Right lobe of liver (tissue), 6 donors: ENCODE data around the gene ARL4A. TPM values are rescaled to one million over a fixed set of nuclear protein-coding genes. Genes with fewer than 3 reads are reported as not detected.

Source experiments
- ATAC-seq, 4 donors: fragments of 200-7000 bp; cut with Tn5 transposase; one replicate each; pipeline ENCODE4 v1.9.1; 2020; ENCODE audit warnings: mild to moderate bottlenecking in 4 of 4, moderate library complexity in 4 of 4
- DNase-seq, 3 donors: peaks; one replicate each; pipeline ENCODE4 v3.0.0-alpha.2; 2020
- H3K27ac ChIP-seq, 3 donors: fragments of 200-600 bp; one replicate each; pipeline ENCODE4 v1.8.0; 2022
- H3K27me3 ChIP-seq, 2 donors: fragments of 200-600 bp; one replicate each; pipeline ENCODE4 v1.8.0; 2022
- H3K36me3 ChIP-seq, 4 donors: fragments of 200-600 bp; sonication (generic) in 1 of 4; one replicate each; pipeline versions ENCODE4 v1.5.1 to v1.8.0; 2017 to 2022; ENCODE audit warnings: control low read depth in 1 of 4
- H3K4me1 ChIP-seq, 4 donors: fragments of 200-600 bp; sonication (generic) in 1 of 4; one replicate each; pipeline versions ENCODE4 v1.5.1 to v1.8.0; 2017 to 2022; ENCODE audit warnings: control low read depth in 1 of 4
- H3K4me3 ChIP-seq, 3 donors: fragments of 200-600 bp; one replicate each; pipeline ENCODE4 v1.8.0; 2022
- H3K9me3 ChIP-seq, 4 donors: fragments of 200-600 bp; sonication (generic) in 1 of 4; one replicate each; pipeline versions ENCODE4 v1.5.1 to v1.8.0; 2017 to 2022; ENCODE audit warnings: control low read depth in 1 of 4
- POLR2A ChIP-seq: fragments of 450-650 bp; IDR thresholded peaks from one replicate; pipeline ENCODE4 v1.6.1; 2017; ENCODE audit warnings: antibody characterized with exemption, mild to moderate bottlenecking
- WGBS: methylation state at CpG from one replicate; pipeline ENCODE4 v1.1.6; 2018; ENCODE audit warnings: low coverage, low lambda C conversion rate; ENCODE audit not compliant: insufficient coverage; ENCODE audit errors: missing lambda C conversion rate; 5-methylcytosine and 5-hydroxymethylcytosine counted together
- intact Hi-C, 2 donors: fragments of 100-400 bp; cut with DNase I; formaldehyde crosslinking; loops; one replicate each; pipeline versions ENCODE4 v1.11.2 to v1.14.1; 2022
- total RNA-seq, 6 experiments: library from RNA; depleted of rRNA in 2 of 6; stranded (reverse); fragments of >200 nt in 2 of 6; fragmentation: NEBNext Ultra II Directional in 3 of 6; extraction: Animal tissue kit (Norgen Biotek cat#: 25700) in 3 of 6; gene quantifications; one replicate each; pipeline versions ENCODE4 v1.1.0 to v1.2.4, GENCODE V29; 2016 to 2023
- TF ChIP-seq, protein P1 (sequence below), 4 donors: fragments of 200-600 bp in 3 of 4; fragments of 450-650 bp in 1 of 4; IDR thresholded peaks; one replicate each; pipeline versions ENCODE4 v1.5.1 to v1.8.0; 2016 to 2022; ENCODE audit warnings: antibody characterized with exemption in 4 of 4, mild to moderate bottlenecking in 2 of 4
- donor health status: DM: no; HTN: yes; CAD: no.
- donor health status: DM: no; HTN: no; CAD: no.
- donor health status: DM: no; HTN: no; CAD: no.
- donor health status: DM: no; HTN: yes; CAD: no.
- donor health status: DM: no; HTN: yes; CAD: no.

ARL4A gene
- total RNA-seq, 6 experiments from 2014 or later = 4.4 to 19.2 (median 8.3) TPM

DNA sequence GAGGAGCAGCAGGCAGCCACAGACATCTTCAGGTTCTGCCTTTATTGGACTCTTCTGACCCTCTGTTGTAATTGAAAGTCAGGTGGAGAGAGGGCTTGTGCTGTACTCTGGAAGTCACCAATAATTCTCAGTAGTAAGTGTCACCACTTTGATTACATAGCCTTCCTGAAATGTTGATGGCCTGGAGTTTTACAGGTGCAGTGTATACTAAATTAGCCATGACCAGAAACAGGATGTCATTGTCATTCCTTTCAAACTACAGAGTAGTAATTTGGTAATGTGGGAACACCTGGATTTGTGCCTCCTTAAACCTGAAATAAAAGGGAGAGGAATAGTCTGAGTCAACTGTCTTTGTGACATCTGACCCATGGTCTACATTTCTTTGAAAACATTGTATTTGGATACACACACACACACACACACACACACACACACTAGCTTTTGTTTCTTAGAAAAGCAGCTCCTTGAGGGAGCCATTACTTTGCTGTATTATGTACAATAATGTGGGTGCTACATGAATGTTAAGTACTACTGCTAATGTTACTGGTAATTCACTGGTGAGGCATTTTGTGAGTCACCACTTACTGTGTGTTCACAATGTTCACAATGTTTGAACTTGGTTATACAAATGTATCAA lies 19.6 kb downstream of the ARL4A start:
- TF ChIP-seq, protein P1, sequence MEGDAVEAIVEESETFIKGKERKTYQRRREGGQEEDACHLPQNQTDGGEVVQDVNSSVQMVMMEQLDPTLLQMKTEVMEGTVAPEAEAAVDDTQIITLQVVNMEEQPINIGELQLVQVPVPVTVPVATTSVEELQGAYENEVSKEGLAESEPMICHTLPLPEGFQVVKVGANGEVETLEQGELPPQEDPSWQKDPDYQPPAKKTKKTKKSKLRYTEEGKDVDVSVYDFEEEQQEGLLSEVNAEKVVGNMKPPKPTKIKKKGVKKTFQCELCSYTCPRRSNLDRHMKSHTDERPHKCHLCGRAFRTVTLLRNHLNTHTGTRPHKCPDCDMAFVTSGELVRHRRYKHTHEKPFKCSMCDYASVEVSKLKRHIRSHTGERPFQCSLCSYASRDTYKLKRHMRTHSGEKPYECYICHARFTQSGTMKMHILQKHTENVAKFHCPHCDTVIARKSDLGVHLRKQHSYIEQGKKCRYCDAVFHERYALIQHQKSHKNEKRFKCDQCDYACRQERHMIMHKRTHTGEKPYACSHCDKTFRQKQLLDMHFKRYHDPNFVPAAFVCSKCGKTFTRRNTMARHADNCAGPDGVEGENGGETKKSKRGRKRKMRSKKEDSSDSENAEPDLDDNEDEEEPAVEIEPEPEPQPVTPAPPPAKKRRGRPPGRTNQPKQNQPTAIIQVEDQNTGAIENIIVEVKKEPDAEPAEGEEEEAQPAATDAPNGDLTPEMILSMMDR (IDR thresholded peaks at IDR 0.05) = no peak
- TF ChIP-seq POLR2A = no peak

DNA sequence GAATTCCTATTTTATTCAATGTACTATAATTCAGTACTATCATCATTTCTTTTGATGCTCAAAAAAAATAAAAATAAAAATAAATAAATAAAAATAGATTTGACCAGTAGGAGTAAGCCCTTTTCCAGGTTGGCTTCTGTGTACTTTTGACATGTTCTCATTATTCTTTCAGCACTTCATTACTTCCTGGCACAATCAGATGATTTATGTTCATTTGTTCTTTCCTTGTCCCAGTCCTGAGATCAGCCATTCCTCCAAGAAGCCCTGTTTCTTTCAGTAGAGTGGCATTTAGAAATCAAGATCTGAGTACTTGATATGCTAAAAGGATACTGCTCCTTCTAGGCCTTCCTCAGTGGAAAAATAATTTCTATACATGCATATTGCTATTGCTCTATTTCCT lies 20.9 kb downstream of the ARL4A start:
- no peaks in the 10 kb centered on the region for H3K9me3 ChIP-seq
- H3K27ac ChIP-seq = no peak overlapping the region
- TF ChIP-seq, protein P1 (IDR thresholded peaks at IDR 0.05) = no peak
- TF ChIP-seq POLR2A = no peak
- DNase-seq (no peak), ATAC-seq (no peak)
- H3K36me3 ChIP-seq = no peaks in the 10 kb centered on the region
- H3K4me3 ChIP-seq = no peak overlapping the region
- H3K4me1 ChIP-seq = no peaks in the 10 kb centered on the region
- no peaks in the 10 kb centered on the region for H3K27me3 ChIP-seq
- intact Hi-C loops = no loop called here

More for the DNA sequence above, 19.6 kb downstream of the ARL4A start:
- Histone ChIP-seq H3K9me3 (no peaks in the 10 kb centered on the region), H3K27ac (no peak overlapping the region), H3K27me3 (no peaks in the 10 kb centered on the region), H3K4me1 (no peaks in the 10 kb centered on the region), H3K36me3 (no peaks in the 10 kb centered on the region), H3K4me3 (no peak overlapping the region)
- DNase-seq (no peak), ATAC-seq (no peak)
- intact Hi-C loops = no loop called here

DNA sequence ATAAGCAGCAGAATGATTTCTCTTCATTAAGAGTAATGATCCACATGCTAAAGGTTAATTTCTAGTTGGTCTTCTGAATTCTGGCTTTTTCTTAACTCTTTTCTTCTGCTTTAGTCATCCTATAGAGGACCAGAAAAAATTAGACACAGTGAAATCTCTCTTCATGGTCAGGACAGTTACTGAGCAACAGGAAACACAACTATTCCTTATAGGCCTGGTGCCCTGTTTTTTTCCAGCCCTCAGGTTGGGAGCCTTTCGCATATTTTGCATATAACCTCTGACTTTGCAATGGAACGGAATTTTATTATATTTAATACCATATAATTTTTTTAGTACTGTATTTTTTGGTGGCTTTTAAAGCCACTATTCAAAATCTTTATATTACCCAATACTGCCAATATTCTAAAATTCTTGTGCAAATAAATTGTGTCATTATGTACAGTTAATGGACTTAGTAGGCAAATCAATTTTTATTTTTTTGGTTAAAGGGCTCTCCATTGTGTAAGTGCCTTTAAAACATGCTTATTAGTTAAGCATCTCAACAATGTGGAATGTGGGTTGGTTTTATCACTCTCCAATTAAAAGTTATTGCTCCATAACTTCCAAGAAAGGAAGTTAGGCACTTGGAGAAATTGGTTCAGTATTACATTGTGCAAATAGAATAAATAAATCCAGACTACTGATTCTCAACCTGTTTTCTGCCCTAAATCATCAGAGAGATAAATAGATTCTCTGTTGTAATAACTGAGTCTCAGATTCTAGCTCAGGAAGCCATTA lies 22.5 kb downstream of the ARL4A start:
- 94% methylated on average over 2 of the region's 2 CpGs for WGBS
- TF ChIP-seq, protein P1 (IDR thresholded peaks at IDR 0.05) = no peak
- no peak for TF ChIP-seq POLR2A
- ATAC-seq (no peak), DNase-seq (no peak)
- H3K36me3 ChIP-seq = no peaks in the 10 kb centered on the region
- H3K9me3 ChIP-seq = no peaks in the 10 kb centered on the region
- no peaks in the 10 kb centered on the region for H3K4me1 ChIP-seq
- no peak overlapping the region for H3K27ac ChIP-seq
- H3K27me3 ChIP-seq = no peaks in the 10 kb centered on the region
- no peak overlapping the region for H3K4me3 ChIP-seq
- intact Hi-C loops = no loop called here

DNA sequence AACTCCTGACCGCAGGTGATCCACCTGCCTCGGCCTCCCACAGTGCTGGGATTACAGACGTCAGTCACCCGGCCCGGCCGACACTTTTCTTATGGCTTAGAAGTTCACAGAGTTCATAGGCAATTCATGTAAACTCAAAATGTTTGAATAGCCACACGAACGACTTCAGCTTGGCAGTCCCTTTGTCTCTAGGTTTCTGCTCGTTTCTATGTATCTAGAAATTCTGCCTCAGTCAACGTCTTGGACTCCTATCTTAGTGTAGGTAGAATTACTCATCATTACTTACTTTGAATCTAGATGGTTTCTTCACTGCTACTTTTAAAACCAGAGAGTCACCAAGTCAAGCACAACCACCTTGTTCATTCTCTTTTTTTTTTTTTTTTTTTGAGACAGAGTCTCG lies 23.7 kb downstream of the ARL4A start:
- Histone ChIP-seq H3K4me3 (no peak overlapping the region), H3K4me1 (no peaks in the 10 kb centered on the region), H3K27ac (no peak overlapping the region), H3K27me3 (no peaks in the 10 kb centered on the region), H3K36me3 (no peaks in the 10 kb centered on the region), H3K9me3 (no peaks in the 10 kb centered on the region)
- TF ChIP-seq, protein P1 (IDR thresholded peaks at IDR 0.05) = no peak
- TF ChIP-seq POLR2A = no peak
- intact Hi-C loops = no loop called here
- DNase-seq (no peak), ATAC-seq (no peak)
- 87% methylated on average over 5 of the region's 11 CpGs for WGBS
